ENCODE results near the gene MUC22.

- TF ChIP-seq POLR2A (IDR thresholded peaks at IDR 0.05), result no peak
- TF ChIP-seq, protein P1, sequence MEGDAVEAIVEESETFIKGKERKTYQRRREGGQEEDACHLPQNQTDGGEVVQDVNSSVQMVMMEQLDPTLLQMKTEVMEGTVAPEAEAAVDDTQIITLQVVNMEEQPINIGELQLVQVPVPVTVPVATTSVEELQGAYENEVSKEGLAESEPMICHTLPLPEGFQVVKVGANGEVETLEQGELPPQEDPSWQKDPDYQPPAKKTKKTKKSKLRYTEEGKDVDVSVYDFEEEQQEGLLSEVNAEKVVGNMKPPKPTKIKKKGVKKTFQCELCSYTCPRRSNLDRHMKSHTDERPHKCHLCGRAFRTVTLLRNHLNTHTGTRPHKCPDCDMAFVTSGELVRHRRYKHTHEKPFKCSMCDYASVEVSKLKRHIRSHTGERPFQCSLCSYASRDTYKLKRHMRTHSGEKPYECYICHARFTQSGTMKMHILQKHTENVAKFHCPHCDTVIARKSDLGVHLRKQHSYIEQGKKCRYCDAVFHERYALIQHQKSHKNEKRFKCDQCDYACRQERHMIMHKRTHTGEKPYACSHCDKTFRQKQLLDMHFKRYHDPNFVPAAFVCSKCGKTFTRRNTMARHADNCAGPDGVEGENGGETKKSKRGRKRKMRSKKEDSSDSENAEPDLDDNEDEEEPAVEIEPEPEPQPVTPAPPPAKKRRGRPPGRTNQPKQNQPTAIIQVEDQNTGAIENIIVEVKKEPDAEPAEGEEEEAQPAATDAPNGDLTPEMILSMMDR (IDR thresholded peaks at IDR 0.05), result no peak
Measured at GRCh38 chr6:31053873-31054272, 43.6 kb downstream of the MUC22 start.

All from body of pancreas (tissue), 4 donors.